A549 (cell line): ENCODE data around the gene AKR1C1. TPM values are rescaled to one million over a fixed set of nuclear protein-coding genes. Genes with fewer than 3 reads are reported as not detected.
A peak's percentile ranks its signal among the peaks of the same experiment; 100 is the strongest.
"Not testable (repeated sequence)": the region's sequence is repeated elsewhere in the genome, so short reads cannot be mapped to it uniquely, and the experiment has no call there.

Experiments
- ATAC-seq, 2 experiments: fragments of 200-7000 bp in 1 of 2; fragments of >200 bp in 1 of 2; cut with Nextera tagmentation in 1 of 2; cut with Tn5 transposase in 1 of 2; 3 replicates each; pipeline versions ENCODE4 v1.8.0 to v1.9.1; 2018 to 2020; ENCODE audit warnings: mild to moderate bottlenecking in 1 of 2, moderate library complexity in 1 of 2
- CTCF ChIA-PET: fragments of 300-600 bp; sonication (Branson Sonifier 250); formaldehyde crosslinking; extraction: SDS; loops from one replicate; lab custom pipeline; 2021; ENCODE audit warnings: antibody characterized with exemption, inconsistent platforms; lab: Yijun Ruan, JAX
- POLR2A ChIA-PET: fragments of 350-600 bp; formaldehyde crosslinking; extraction: SDS; loops from one replicate; lab custom pipeline; 2021; ENCODE audit warnings: antibody characterized with exemption, inconsistent platforms; lab: Yijun Ruan, JAX
- DNase-seq, 2 experiments: peaks; one replicate each; pipeline versions ENCODE4 v3.0.0 to v3.0.0-alpha.2; 2011 to 2016; ENCODE audit warnings: low read depth in 1 of 2, low spot score in 1 of 2
- FAIRE-seq: peaks from 2 replicates; lab custom pipeline; 2011; peaks lifted over from hg19 to GRCh38; lab: Jason Lieb, UNC
- H3K27ac ChIP-seq, 2 experiments: fragments of >200 bp; sonication (Bioruptor Twin); formaldehyde crosslinking; 3 replicates each; pipeline ENCODE4 v1.5.1; 2016 to 2017
- H3K4me1 ChIP-seq: fragments of >200 bp; sonication (Bioruptor Twin); formaldehyde crosslinking; 3 replicates; pipeline ENCODE4 v1.6.1; 2016
- H3K4me2 ChIP-seq: fragments of >200 bp; sonication (Bioruptor Twin); formaldehyde crosslinking; 3 replicates; pipeline ENCODE4 v1.6.1; 2016
- H3K4me3 ChIP-seq: fragments of >200 bp; sonication (Bioruptor Twin); formaldehyde crosslinking; 3 replicates; pipeline ENCODE4 v1.5.1; 2016
- H3K9me3 ChIP-seq: fragments of >200 bp; sonication (Bioruptor Twin); formaldehyde crosslinking; 3 replicates; pipeline ENCODE4 v1.6.1; 2016
- BCL3 ChIP-seq: fragments of >200 bp; sonication (Bioruptor Twin); formaldehyde crosslinking; IDR thresholded peaks from 3 replicates; pipeline ENCODE4 v1.6.1; 2016
- CBX2 ChIP-seq: fragments of 200-600 bp; sonication (generic); IDR thresholded peaks from 2 replicates; pipeline ENCODE4 v1.6.1; 2016; ENCODE audit warnings: low read depth, mild to moderate bottlenecking, borderline replicate concordance
- CEBPB ChIP-seq, 2 experiments: fragments of >200 bp in 1 of 2; sonication (Bioruptor Twin) in 1 of 2; formaldehyde crosslinking in 1 of 2; IDR thresholded peaks; 2 replicates each; pipeline ENCODE4 v1.6.1; 2012 to 2016
- EHF ChIP-seq: fragments of 250-450 bp; sonication (Bioruptor Pico); IDR thresholded peaks from 2 replicates; pipeline ENCODE4 v1.5.0; 2020; ENCODE audit warnings: mild to moderate bottlenecking
- ESRRA ChIP-seq: fragments of 150-350 bp; IDR thresholded peaks from 2 replicates; pipeline ENCODE4 v1.6.1; 2014; ENCODE audit warnings: mild to moderate bottlenecking, low read length, borderline replicate concordance
- FOSB ChIP-seq: fragments of 250-450 bp; sonication (Bioruptor Pico); IDR thresholded peaks from 2 replicates; pipeline ENCODE4 v1.5.0; 2020; ENCODE audit warnings: mild to moderate bottlenecking, moderate library complexity
- FOSL2 ChIP-seq, 2 experiments: fragments of 450-650 bp in 1 of 2; fragments of >200 bp in 1 of 2; sonication (Bioruptor Twin) in 1 of 2; formaldehyde crosslinking; IDR thresholded peaks; 2 replicates each; pipeline versions ENCODE4 v1.5.0 to v1.6.1; 2016 to 2020; ENCODE audit warnings: mild to moderate bottlenecking in 1 of 2, moderate library complexity in 1 of 2
- HEYL ChIP-seq: fragments of 250-450 bp; sonication (Bioruptor Pico); IDR thresholded peaks from 2 replicates; pipeline ENCODE4 v1.8.0; 2021; ENCODE audit warnings: mild to moderate bottlenecking, moderate library complexity
- HOXA7 ChIP-seq: fragments of 250-450 bp; sonication (Bioruptor Pico); IDR thresholded peaks from 2 replicates; pipeline ENCODE4 v1.5.0; 2020; ENCODE audit warnings: mild to moderate bottlenecking, moderate library complexity
- HOXB13 ChIP-seq: fragments of 250-450 bp; sonication (Bioruptor Pico); IDR thresholded peaks from 2 replicates; pipeline ENCODE4 v1.5.0; 2020; ENCODE audit warnings: low read depth, mild to moderate bottlenecking, moderate library complexity
- HOXB5 ChIP-seq: fragments of 250-450 bp; sonication (Bioruptor Pico); IDR thresholded peaks from 2 replicates; pipeline ENCODE4 v1.5.0; 2020; ENCODE audit warnings: mild to moderate bottlenecking, moderate library complexity
- JUN ChIP-seq, 2 experiments: fragments of >200 bp; sonication (Bioruptor Twin); formaldehyde crosslinking; IDR thresholded peaks; 2 replicates in 1 of 2; 3 replicates in 1 of 2; pipeline ENCODE4 v1.6.1; 2016 to 2017
- KDM5A ChIP-seq: fragments of 200-600 bp; sonication (generic); IDR thresholded peaks from 2 replicates; pipeline ENCODE4 v1.6.1; 2016; ENCODE audit warnings: antibody characterized with exemption, mild to moderate bottlenecking
- POLR2AphosphoS2 ChIP-seq: conservative IDR thresholded peaks from 2 replicates; pipeline ENCODE4 v1.6.1; 2012; ENCODE audit warnings: low read length, improper control_type of control experiment, inconsistent platforms
- RAD21 ChIP-seq, 2 experiments: fragments of >200 bp in 1 of 2; sonication (Bioruptor Twin) in 1 of 2; formaldehyde crosslinking in 1 of 2; IDR thresholded peaks in 1 of 2; conservative IDR thresholded peaks in 1 of 2; 2 replicates in 1 of 2; 3 replicates in 1 of 2; pipeline ENCODE4 v1.6.1; 2012 to 2018; ENCODE audit warnings: inconsistent platforms in 1 of 2
- RARB ChIP-seq: fragments of 250-450 bp; sonication (Bioruptor Pico); IDR thresholded peaks from 2 replicates; pipeline ENCODE4 v1.8.0; 2021; ENCODE audit warnings: mild to moderate bottlenecking, moderate library complexity
- RFX5 ChIP-seq: fragments of 450-650 bp; IDR thresholded peaks from 2 replicates; pipeline ENCODE4 v1.7.1; 2014; ENCODE audit warnings: antibody characterized with exemption, mild to moderate bottlenecking, moderate library complexity
- RNF2 ChIP-seq: fragments of 200-600 bp; sonication (generic); IDR thresholded peaks from 2 replicates; pipeline ENCODE4 v1.6.1; 2016; ENCODE audit warnings: low read depth, mild to moderate bottlenecking, antibody characterized with exemption, moderate library complexity, borderline replicate concordance
- TFCP2L1 ChIP-seq: fragments of 250-450 bp; sonication (Bioruptor Pico); IDR thresholded peaks from 2 replicates; pipeline ENCODE4 v1.5.0; 2021; ENCODE audit warnings: mild to moderate bottlenecking
- TP53 ChIP-seq: fragments of 250-450 bp; sonication (Bioruptor Pico); IDR thresholded peaks from 2 replicates; pipeline ENCODE4 v1.5.0; 2021; ENCODE audit warnings: mild to moderate bottlenecking, moderate library complexity
- ZSCAN20 ChIP-seq: fragments of 250-450 bp; sonication (Bioruptor Pico); IDR thresholded peaks from 2 replicates; pipeline ENCODE4 v1.8.0; 2022; ENCODE audit warnings: mild to moderate bottlenecking, moderate library complexity
- WGBS: methylation state at CpG from one replicate; pipeline ENCODE4 v1.1.6; 2017; ENCODE audit errors: missing lambda C conversion rate; 5-methylcytosine and 5-hydroxymethylcytosine counted together
- polyA plus RNA-seq, 4 experiments: library from polyadenylated mRNA; depleted of rRNA in 3 of 4; stranded (reverse); fragments of >200 nt; fragmentation: RNase III in 1 of 4; extraction: RNeasy Plus Mini Kit Qiagen cat#74134 plus additional on column Dnase treatment in 1 of 4; gene quantifications; 2 replicates in 3 of 4; 3 replicates in 1 of 4; pipeline ENCODE4 v1.2.3, GENCODE V29; 2011 to 2017
- TF ChIP-seq, protein P1 (sequence below): fragments of 250-450 bp; sonication (Bioruptor Pico); IDR thresholded peaks from 2 replicates; pipeline ENCODE4 v1.5.0; 2020; ENCODE audit warnings: low read depth, mild to moderate bottlenecking, moderate library complexity
- TF ChIP-seq, protein P2 (sequence below): fragments of >200 bp; sonication (Bioruptor Twin); formaldehyde crosslinking; IDR thresholded peaks from 3 replicates; pipeline ENCODE4 v1.5.1; 2016
- TF ChIP-seq, protein P3 (sequence below): fragments of >200 bp; sonication (Bioruptor Twin); formaldehyde crosslinking; IDR thresholded peaks from 2 replicates; pipeline ENCODE4 v1.6.1; 2016
- TF ChIP-seq, protein P4 (sequence below): fragments of 200-600 bp; sonication (generic); IDR thresholded peaks from 2 replicates; pipeline ENCODE4 v1.6.1; 2016; ENCODE audit warnings: antibody characterized with exemption, mild to moderate bottlenecking, moderate library complexity

Gene AKR1C1
- polyA plus RNA-seq, 2 of the 4 experiments (the other 2 are of a cell fraction) = 970 to 1,148 TPM

GRCh38 chr10:4973294-4973693, 10.1 kb downstream of the AKR1C1 start:
- CTCF ChIA-PET = interaction anchor here (1.6 kb wide), 1 partner anchor 123 kb away, joined by 4 read pairs; no protein-coding TSS in a partner anchor
- peak overlapping the region in 1 of 2 experiments; percentile 51; a peak in 3 of 6 replicates for H3K27ac ChIP-seq
- H3K9me3 ChIP-seq, FAIRE-seq, POLR2A ChIA-PET: not testable (repeated sequence)
- peak in 1 of 2 experiments; percentile 56 for DNase-seq
- peak overlapping the region; percentile 34; the same call in 1 of the 3 replicates for H3K4me3 ChIP-seq
- peak; percentile 54 to 66 for ATAC-seq
- H3K4me1 ChIP-seq = peaks cover 54% of the 10 kb centered on the region; the same call in 2 of the 3 replicates
- WGBS = 58% methylated on average over 1 of the region's 1 CpG
- TF ChIP-seq RARB = 0 out of 2 replicates have a peak, but pooled peaks have one; percentile 38
- 0 out of 2 replicates have a peak, but pooled peaks have one; percentile 45 for TF ChIP-seq FOSB (CRISPR knock-in tag)
- TF ChIP-seq JUN (IDR thresholded peaks at IDR 0.05) = 0 out of 5 replicates have a peak, but pooled peaks of 1 of the 2 experiments have one; percentile 1
- peak; percentile 86 for TF ChIP-seq HOXA7 (CRISPR knock-in tag)
- TF ChIP-seq, all 56 proteins: peak for 4; not testable (repeated sequence) for 52
- H3K4me2 ChIP-seq = peak overlapping the region; percentile 65

- H3K4me2 ChIP-seq = peak overlapping the region; percentile 65
- H3K27ac ChIP-seq, H3K4me3 ChIP-seq, DNase-seq, H3K9me3 ChIP-seq, ATAC-seq, POLR2A ChIA-PET: not testable (repeated sequence)
- peaks cover 56% of the 10 kb centered on the region for H3K4me1 ChIP-seq
- CTCF ChIA-PET = interaction anchor here (0.6 kb wide), 1 partner anchor 10 kb away, joined by 3 read pairs; no protein-coding TSS in a partner anchor
- peak; percentile 84 for FAIRE-seq
These were observed 11.2 kb downstream of the AKR1C1 start for GRCh38 chr10:4974400-4974799.

DNA sequence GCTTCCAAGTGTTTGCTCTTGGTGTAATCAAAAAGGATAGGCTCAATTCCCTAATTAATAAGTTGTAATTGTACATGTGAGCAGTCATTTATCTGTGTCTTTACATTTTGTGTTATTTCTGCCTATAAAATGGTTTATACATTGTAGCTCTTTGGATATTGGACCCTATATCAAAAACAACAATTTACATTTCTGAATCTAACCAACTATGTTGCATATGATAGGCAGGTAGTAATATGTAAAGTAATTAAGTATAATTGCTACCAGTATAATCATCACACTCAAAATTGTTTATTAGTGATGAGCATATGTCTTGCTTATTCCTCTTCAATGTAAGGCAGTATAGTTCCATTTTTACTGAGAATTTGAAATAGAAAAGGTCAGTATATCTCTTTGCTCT, 13.8 kb downstream of the AKR1C1 start:
- Histone ChIP-seq H3K4me2 (0 out of 3 replicates have a peak overlapping the region, but pooled peaks have one; percentile 18), H3K9me3 (no peaks in the 10 kb centered on the region), H3K4me1 (peaks cover 70% of the 10 kb centered on the region), H3K4me3 (no peak overlapping the region), H3K27ac (no peak overlapping the region)
- no peak for FAIRE-seq
- no peak for DNase-seq
- CTCF ChIA-PET = interaction anchor here (2.6 kb wide), 1 partner anchor 127 kb away, joined by 18 read pairs; no protein-coding TSS in a partner anchor
- ATAC-seq = no peak
- POLR2A ChIA-PET = no interaction called here
- TF ChIP-seq CBX2 (no peak), RNF2 (no peak), CEBPB (IDR thresholded peaks at IDR 0.05) (no peak), ESRRA (no peak), HOXB13 (CRISPR knock-in tag) (no peak), HEYL (CRISPR knock-in tag) (no peak), HOXB5 (CRISPR knock-in tag) (no peak), RARB (peak; percentile 73; the same call in 1 of the 2 replicates), RFX5 (no peak), BCL3 (no peak), KDM5A (no peak), TFCP2L1 (0 out of 2 replicates have a peak, but pooled peaks have one; percentile 32), RAD21 (conservative IDR thresholded peaks at IDR 0.05 in 1 of 2, IDR thresholded peaks at IDR 0.05 in 1 of 2) (no peak), TP53 (no peak), FOSL2 (IDR thresholded peaks at IDR 0.05) (no peak), FOSL2 (CRISPR knock-in tag; IDR thresholded peaks at IDR 0.05) (0 out of 2 replicates have a peak, but pooled peaks have one; percentile 5), POLR2AphosphoS2 (no peak; the same call in 1 of the 2 replicates), EHF (CRISPR knock-in tag) (no peak), ZSCAN20 (CRISPR knock-in tag) (no peak)
- TF ChIP-seq, protein P1, sequence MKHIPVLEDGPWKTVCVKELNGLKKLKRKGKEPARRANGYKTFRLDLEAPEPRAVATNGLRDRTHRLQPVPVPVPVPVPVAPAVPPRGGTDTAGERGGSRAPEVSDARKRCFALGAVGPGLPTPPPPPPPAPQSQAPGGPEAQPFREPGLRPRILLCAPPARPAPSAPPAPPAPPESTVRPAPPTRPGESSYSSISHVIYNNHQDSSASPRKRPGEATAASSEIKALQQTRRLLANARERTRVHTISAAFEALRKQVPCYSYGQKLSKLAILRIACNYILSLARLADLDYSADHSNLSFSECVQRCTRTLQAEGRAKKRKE (CRISPR knock-in tag) = no peak
- TF ChIP-seq, protein P2, sequence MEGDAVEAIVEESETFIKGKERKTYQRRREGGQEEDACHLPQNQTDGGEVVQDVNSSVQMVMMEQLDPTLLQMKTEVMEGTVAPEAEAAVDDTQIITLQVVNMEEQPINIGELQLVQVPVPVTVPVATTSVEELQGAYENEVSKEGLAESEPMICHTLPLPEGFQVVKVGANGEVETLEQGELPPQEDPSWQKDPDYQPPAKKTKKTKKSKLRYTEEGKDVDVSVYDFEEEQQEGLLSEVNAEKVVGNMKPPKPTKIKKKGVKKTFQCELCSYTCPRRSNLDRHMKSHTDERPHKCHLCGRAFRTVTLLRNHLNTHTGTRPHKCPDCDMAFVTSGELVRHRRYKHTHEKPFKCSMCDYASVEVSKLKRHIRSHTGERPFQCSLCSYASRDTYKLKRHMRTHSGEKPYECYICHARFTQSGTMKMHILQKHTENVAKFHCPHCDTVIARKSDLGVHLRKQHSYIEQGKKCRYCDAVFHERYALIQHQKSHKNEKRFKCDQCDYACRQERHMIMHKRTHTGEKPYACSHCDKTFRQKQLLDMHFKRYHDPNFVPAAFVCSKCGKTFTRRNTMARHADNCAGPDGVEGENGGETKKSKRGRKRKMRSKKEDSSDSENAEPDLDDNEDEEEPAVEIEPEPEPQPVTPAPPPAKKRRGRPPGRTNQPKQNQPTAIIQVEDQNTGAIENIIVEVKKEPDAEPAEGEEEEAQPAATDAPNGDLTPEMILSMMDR = no peak
- TF ChIP-seq, protein P3, sequence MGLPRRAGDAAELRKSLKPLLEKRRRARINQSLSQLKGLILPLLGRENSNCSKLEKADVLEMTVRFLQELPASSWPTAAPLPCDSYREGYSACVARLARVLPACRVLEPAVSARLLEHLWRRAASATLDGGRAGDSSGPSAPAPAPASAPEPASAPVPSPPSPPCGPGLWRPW = no peak
- TF ChIP-seq, protein P4, sequence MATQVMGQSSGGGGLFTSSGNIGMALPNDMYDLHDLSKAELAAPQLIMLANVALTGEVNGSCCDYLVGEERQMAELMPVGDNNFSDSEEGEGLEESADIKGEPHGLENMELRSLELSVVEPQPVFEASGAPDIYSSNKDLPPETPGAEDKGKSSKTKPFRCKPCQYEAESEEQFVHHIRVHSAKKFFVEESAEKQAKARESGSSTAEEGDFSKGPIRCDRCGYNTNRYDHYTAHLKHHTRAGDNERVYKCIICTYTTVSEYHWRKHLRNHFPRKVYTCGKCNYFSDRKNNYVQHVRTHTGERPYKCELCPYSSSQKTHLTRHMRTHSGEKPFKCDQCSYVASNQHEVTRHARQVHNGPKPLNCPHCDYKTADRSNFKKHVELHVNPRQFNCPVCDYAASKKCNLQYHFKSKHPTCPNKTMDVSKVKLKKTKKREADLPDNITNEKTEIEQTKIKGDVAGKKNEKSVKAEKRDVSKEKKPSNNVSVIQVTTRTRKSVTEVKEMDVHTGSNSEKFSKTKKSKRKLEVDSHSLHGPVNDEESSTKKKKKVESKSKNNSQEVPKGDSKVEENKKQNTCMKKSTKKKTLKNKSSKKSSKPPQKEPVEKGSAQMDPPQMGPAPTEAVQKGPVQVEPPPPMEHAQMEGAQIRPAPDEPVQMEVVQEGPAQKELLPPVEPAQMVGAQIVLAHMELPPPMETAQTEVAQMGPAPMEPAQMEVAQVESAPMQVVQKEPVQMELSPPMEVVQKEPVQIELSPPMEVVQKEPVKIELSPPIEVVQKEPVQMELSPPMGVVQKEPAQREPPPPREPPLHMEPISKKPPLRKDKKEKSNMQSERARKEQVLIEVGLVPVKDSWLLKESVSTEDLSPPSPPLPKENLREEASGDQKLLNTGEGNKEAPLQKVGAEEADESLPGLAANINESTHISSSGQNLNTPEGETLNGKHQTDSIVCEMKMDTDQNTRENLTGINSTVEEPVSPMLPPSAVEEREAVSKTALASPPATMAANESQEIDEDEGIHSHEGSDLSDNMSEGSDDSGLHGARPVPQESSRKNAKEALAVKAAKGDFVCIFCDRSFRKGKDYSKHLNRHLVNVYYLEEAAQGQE = no peak
